K562 (cell line): ENCODE data around the gene BZW2. TPM values are rescaled to one million over a fixed set of nuclear protein-coding genes. Genes with fewer than 3 reads are reported as not detected.

Source experiments
- BCOR ChIP-seq: fragments of 450-650 bp; IDR thresholded peaks from 2 replicates; pipeline ENCODE4 v1.6.1; 2016
- CHD7 ChIP-seq: fragments of 200-600 bp; sonication (generic); IDR thresholded peaks from one replicate; pipeline ENCODE4 v1.6.1; 2012; ENCODE audit warnings: mild to moderate bottlenecking, low read depth, low read length, inconsistent platforms
- ETS1 ChIP-seq: conservative IDR thresholded peaks from 2 replicates; pipeline ENCODE4 v1.6.1; 2011; ENCODE audit warnings: low read depth, mild to moderate bottlenecking, low read length; ENCODE audit not compliant: control insufficient read depth
- HDAC1 ChIP-seq, 2 experiments: fragments of 450-650 bp; IDR thresholded peaks; 2 replicates each; pipeline ENCODE4 v1.6.1; 2016 to 2017; ENCODE audit warnings: inconsistent platforms in 1 of 2, mild to moderate bottlenecking in 1 of 2, moderate library complexity in 1 of 2
- NONO ChIP-seq, 2 experiments: fragments of 200-400 bp in 1 of 2; fragments of 450-650 bp in 1 of 2; formaldehyde crosslinking in 1 of 2; IDR thresholded peaks; 2 replicates each; pipeline ENCODE4 v1.6.1; 2017; ENCODE audit warnings: low read depth in 2 of 2, mild to moderate bottlenecking in 2 of 2, moderate library complexity in 2 of 2, low read length in 1 of 2
- PHTF2 ChIP-seq: fragments of 250-450 bp; sonication (Bioruptor Pico); IDR thresholded peaks from 2 replicates; pipeline ENCODE4 v1.5.0; 2021; ENCODE audit warnings: mild to moderate bottlenecking
- SMARCC2 ChIP-seq: fragments of 450-650 bp; IDR thresholded peaks from 2 replicates; pipeline ENCODE4 v1.6.1; 2017; ENCODE audit warnings: antibody characterized with exemption, moderate library complexity, mild to moderate bottlenecking, low read depth
- STAT5A ChIP-seq: IDR thresholded peaks from 2 replicates; pipeline ENCODE4 v1.6.1; 2012; ENCODE audit warnings: low read length, inconsistent platforms, borderline replicate concordance
- polyA plus RNA-seq, 8 experiments: library from polyadenylated mRNA; depleted of rRNA in 4 of 8; stranded (reverse) in 5 of 8; unstranded in 3 of 8; fragments of >200 nt; fragmentation: Nextera tagmentation in 2 of 8; fragmentation: Illumina TruSeq in 1 of 8; extraction: Ambion mirVana in 2 of 8; extraction: Trizol in 1 of 8; gene quantifications; 2 replicates each; pipeline versions ENCODE4 v1.2.1 to v1.2.3, GENCODE V29; 2011 to 2014; ENCODE audit warnings: inconsistent platforms in 1 of 8, missing spikeins in 1 of 8
- total RNA-seq, 7 experiments: library from RNA; depleted of rRNA in 6 of 7; stranded (reverse); fragments of >200 nt in 6 of 7; fragmentation: Illumina TruSeq in 2 of 7; extraction: Trizol in 2 of 7; gene quantifications; 2 replicates each; pipeline versions ENCODE4 v1.2.1 to v1.2.3, GENCODE V29; 2011 to 2021; ENCODE audit warnings: low replicate concordance in 1 of 7

Gene BZW2
- total and polyA plus RNA-seq, 9 of the 15 experiments (the other 6 are each of a cell fraction or from before 2014, with no cell fraction given) = 140 to 316 (median 173) TPM

DNA sequence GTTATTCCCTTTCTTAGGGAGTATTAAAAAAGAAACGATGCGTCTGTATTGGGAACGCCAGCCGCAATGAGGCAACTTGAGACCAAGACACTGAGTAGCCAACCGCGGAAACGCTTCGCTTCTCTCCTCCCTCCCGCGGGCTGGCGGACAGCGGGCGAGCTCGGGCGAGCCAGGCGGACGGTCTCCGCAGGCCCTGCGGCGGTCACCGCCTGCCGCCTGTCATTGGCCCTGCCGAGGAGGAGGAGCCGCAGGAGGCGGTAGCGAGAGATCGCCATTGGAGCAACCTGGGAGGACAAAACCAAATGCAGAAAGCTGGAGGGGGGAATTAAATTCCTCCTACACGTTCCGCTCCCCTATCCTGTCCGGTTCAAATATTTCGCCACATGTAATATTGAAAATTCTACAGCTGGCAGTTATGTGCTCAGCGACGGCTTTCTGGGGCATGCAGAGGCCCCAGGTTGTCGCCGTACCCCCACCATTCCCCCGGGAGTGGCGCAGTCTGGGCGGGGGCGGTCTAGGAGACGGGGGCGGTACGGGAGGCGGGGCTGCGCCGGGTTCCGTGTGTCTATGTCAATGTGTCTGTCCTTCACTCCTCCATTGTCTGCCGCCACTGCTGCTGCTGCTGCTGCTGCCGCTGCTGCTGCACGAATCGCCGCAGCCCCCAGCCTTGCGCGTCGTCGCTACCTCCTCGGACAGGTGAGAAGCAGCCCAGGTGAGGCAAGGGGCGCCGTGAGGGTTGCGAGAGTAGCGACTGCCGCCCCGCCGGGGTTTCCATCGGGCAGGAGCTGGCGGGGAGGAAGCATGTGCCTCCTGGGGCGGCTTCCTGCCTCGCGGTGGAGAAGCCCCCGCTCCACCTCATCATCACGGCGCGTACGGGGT lies at the start of gene BZW2, which contains the start of gene ANKMY2 (continued):
- TF ChIP-seq CHD7 = no peak
- no peak for TF ChIP-seq PHTF2
- TF ChIP-seq ETS1 = no peak; the same call in none of the 2 replicates
- no peak for TF ChIP-seq SMARCC2
- peak; percentile 40 to 99; a peak in 3 of 4 replicates for TF ChIP-seq HDAC1 (IDR thresholded peaks at IDR 0.05)
- no peak; the same call in 1 of the 2 replicates for TF ChIP-seq STAT5A
- TF ChIP-seq NONO (IDR thresholded peaks at IDR 0.05; ENCODE audit: low read depth in 2 of 2, low read length in 1 of 2) = peak; percentile 93 to 100
- TF ChIP-seq BCOR = peak; percentile 48; the same call in 1 of the 2 replicates
